H1 (cell line): ENCODE data around the gene SNX30. TPM values are rescaled to one million over a fixed set of nuclear protein-coding genes. Genes with fewer than 3 reads are reported as not detected.

Source experiments
- CHD7 ChIP-seq: fragments of 300-600 bp; sonication (generic); IDR thresholded peaks from 2 replicates; pipeline ENCODE4 v1.7.1; 2012; ENCODE audit warnings: low read length, moderate library complexity, mild to moderate bottlenecking, inconsistent platforms; ENCODE audit not compliant: insufficient replicate concordance
- CTCF ChIP-seq, 3 experiments: IDR thresholded peaks; 1 replicate in 2 of 3; 2 replicates in 1 of 3; pipeline versions ENCODE4 v1.5.1 to v1.6.1; 2011; ENCODE audit warnings: low read length in 3 of 3, mild to moderate bottlenecking in 3 of 3, inconsistent platforms in 2 of 3, low read depth in 1 of 3, moderate library complexity in 1 of 3; ENCODE audit not compliant: insufficient read depth in 1 of 3; ENCODE audit errors: control extremely low read depth in 1 of 3
- EP300 ChIP-seq, 2 experiments: IDR thresholded peaks; 1 replicate in 1 of 2; 2 replicates in 1 of 2; pipeline ENCODE4 v1.6.1; 2011 to 2012; ENCODE audit warnings: low read depth in 2 of 2, low read length in 2 of 2, mild to moderate bottlenecking in 2 of 2, borderline replicate concordance in 1 of 2, inconsistent platforms in 1 of 2, moderate library complexity in 1 of 2
- MAFK ChIP-seq: IDR thresholded peaks from 2 replicates; pipeline ENCODE4 v1.6.1; 2012; ENCODE audit warnings: low read depth, mild to moderate bottlenecking, improper control_type of control experiment, low read length
- PHF8 ChIP-seq: fragments of 200-600 bp; sonication (generic); conservative IDR thresholded peaks from 2 replicates; pipeline ENCODE4 v1.7.1; 2012; ENCODE audit warnings: low read depth, mild to moderate bottlenecking, inconsistent platforms, low read length, moderate library complexity
- RXRA ChIP-seq: IDR thresholded peaks from 2 replicates; pipeline ENCODE4 v1.6.1; 2011; ENCODE audit warnings: low read depth, mild to moderate bottlenecking, low read length, moderate library complexity; ENCODE audit not compliant: insufficient read depth
- SIX5 ChIP-seq: IDR thresholded peaks from 2 replicates; pipeline ENCODE4 v1.6.1; 2011; ENCODE audit warnings: mild to moderate bottlenecking, low read depth, low read length
- SP4 ChIP-seq: IDR thresholded peaks from 2 replicates; pipeline ENCODE4 v1.6.1; 2012; ENCODE audit warnings: low read length, inconsistent platforms
- TAF1 ChIP-seq: IDR thresholded peaks from 2 replicates; pipeline ENCODE4 v1.6.1; 2011; ENCODE audit warnings: mild to moderate bottlenecking, low read depth, low read length
- polyA plus RNA-seq, 7 experiments: library from polyadenylated mRNA; depleted of rRNA in 3 of 7; stranded (reverse) in 5 of 7; unstranded in 2 of 7; fragments of >200 nt in 5 of 7; fragments of 200-250 nt in 2 of 7; gene quantifications; 1 replicate in 5 of 7; 2 replicates in 1 of 7; 4 replicates in 1 of 7; pipeline versions ENCODE4 v1.2.1 to v1.2.3, GENCODE V29; 2011 to 2013; ENCODE audit warnings: missing spikeins in 2 of 7, mixed read lengths in 2 of 7
- total RNA-seq: library from RNA; stranded (reverse); fragmentation: NEBNext Ultra II Directional; extraction: Animal tissue kit (Norgen Biotek cat#: 25700); gene quantifications from 2 replicates; pipeline ENCODE4 v1.2.1, GENCODE V29; 2021

SNX30 gene
- total and polyA plus RNA-seq, 2 of the 8 experiments (the other 6 are each of a cell fraction or from before 2014, with no cell fraction given) = 4.0 to 12.2 TPM

GRCh38 chr9:112785986-112786385 is 35.4 kb downstream of the SNX30 start (continued):
- TF ChIP-seq CHD7 = no peak
- no peak for TF ChIP-seq MAFK
- no peak for TF ChIP-seq SIX5
- no peak for TF ChIP-seq PHF8
- no peak for TF ChIP-seq TAF1
- no peak for TF ChIP-seq EP300 (IDR thresholded peaks at IDR 0.05; ENCODE audit: borderline replicate concordance in 1 of 2, low read depth in 2 of 2, low read length in 2 of 2)
- TF ChIP-seq RXRA = no peak
- no peak for TF ChIP-seq CTCF (IDR thresholded peaks at IDR 0.05; ENCODE audit: control extremely low read depth in 1 of 3, insufficient read depth in 1 of 3, low read depth in 1 of 3, low read length in 3 of 3)
- TF ChIP-seq SP4 = no peak
